Uterus (tissue), 2 donors: ENCODE results near the gene ESRRA.

Source experiments
- POLR2A ChIP-seq, 2 donors: fragments of 450-650 bp; IDR thresholded peaks; one replicate each; pipeline ENCODE4 v1.6.1; 2016; ENCODE audit warnings: antibody characterized with exemption in 2 of 2, mild to moderate bottlenecking in 1 of 2, moderate library complexity in 1 of 2
- TF ChIP-seq, protein P1 (sequence below), 4 experiments: fragments of 200-600 bp in 2 of 4; fragments of 450-650 bp in 2 of 4; sonication (generic) in 2 of 4; IDR thresholded peaks; one replicate each; pipeline ENCODE4 v1.5.1; 2016 to 2019; ENCODE audit warnings: antibody characterized with exemption in 4 of 4, mild to moderate bottlenecking in 2 of 4, moderate library complexity in 1 of 4

DNA sequence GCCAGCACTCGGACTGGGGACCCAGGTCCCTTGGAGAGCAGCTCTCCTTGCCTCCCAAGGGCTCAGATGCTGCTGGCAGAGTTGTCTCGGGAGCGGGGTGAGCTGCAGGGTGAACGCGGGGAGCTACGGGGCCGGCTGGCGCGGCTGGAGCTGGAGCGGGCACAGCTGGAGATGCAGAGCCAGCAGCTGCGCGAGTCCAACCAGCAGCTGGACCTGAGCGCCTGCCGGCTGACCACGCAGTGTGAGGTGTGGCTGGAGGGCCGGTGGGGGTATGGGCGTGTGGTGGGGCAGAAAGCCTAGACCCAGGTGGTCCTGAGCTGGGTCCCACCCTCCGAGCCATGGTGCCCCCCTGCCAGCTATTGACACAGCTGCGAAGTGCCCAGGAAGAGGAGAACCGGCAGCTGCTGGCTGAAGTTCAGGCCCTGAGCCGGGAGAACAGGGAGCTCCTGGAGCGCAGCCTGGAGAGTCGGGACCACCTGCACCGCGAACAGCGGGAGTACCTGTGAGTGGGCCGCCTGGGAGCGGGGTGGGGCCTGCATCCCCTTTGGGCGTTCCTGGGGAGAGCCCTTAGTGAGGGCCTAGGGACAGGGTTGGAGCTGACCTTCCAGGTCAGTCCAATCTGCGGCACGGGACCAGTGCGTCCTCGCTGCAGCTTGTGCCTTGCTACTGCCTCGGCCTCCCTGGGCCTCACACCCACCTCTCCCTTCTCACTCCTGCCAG is 47.8 kb downstream of the ESRRA start:
- TF ChIP-seq POLR2A (IDR thresholded peaks at IDR 0.05): no peak
- TF ChIP-seq, protein P1, sequence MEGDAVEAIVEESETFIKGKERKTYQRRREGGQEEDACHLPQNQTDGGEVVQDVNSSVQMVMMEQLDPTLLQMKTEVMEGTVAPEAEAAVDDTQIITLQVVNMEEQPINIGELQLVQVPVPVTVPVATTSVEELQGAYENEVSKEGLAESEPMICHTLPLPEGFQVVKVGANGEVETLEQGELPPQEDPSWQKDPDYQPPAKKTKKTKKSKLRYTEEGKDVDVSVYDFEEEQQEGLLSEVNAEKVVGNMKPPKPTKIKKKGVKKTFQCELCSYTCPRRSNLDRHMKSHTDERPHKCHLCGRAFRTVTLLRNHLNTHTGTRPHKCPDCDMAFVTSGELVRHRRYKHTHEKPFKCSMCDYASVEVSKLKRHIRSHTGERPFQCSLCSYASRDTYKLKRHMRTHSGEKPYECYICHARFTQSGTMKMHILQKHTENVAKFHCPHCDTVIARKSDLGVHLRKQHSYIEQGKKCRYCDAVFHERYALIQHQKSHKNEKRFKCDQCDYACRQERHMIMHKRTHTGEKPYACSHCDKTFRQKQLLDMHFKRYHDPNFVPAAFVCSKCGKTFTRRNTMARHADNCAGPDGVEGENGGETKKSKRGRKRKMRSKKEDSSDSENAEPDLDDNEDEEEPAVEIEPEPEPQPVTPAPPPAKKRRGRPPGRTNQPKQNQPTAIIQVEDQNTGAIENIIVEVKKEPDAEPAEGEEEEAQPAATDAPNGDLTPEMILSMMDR (IDR thresholded peaks at IDR 0.05): no peak
